NB4 (cell line): ENCODE results near the gene SYT13.
"Not testable (repeated sequence)": the region's sequence is repeated elsewhere in the genome, so short reads cannot be mapped to it uniquely, and the experiment has no call there.

Experiments
- DNase-seq: peaks from one replicate; pipeline ENCODE4 v3.0.0; 2010; ENCODE audit warnings: low read depth
- H3K4me3 ChIP-seq: one replicate; pipeline ENCODE4 v1.5.1; 2011; ENCODE audit warnings: mild to moderate bottlenecking, low read depth, low read length, moderate library complexity
- CTCF ChIP-seq: IDR thresholded peaks from one replicate; pipeline ENCODE4 v1.5.1; 2012; ENCODE audit warnings: low read depth, low read length
- MAX ChIP-seq: IDR thresholded peaks from 2 replicates; pipeline ENCODE4 v1.6.1; 2011; ENCODE audit warnings: low read depth, low read length
- MYC ChIP-seq: IDR thresholded peaks from 2 replicates; pipeline ENCODE4 v1.6.1; 2011; ENCODE audit warnings: low read depth, low read length
- POLR2A ChIP-seq: IDR thresholded peaks from 2 replicates; pipeline ENCODE4 v1.6.1; 2011; ENCODE audit warnings: mild to moderate bottlenecking; ENCODE audit not compliant: insufficient read length; ENCODE audit errors: extremely low read depth

Gene SYT13

GRCh38 chr11:45294499-45294898, 8.4 kb upstream of the SYT13 start:
- no peak for TF ChIP-seq CTCF
- no peak for TF ChIP-seq POLR2A
- TF ChIP-seq MAX, result no peak
- TF ChIP-seq MYC, result no peak
- no peak for DNase-seq
- H3K4me3 ChIP-seq, result no peak overlapping the region

GRCh38 chr11:45293566-45294192, 7.5 kb upstream of the SYT13 start:
- peak; percentile 75 for DNase-seq
- peak; percentile 53 for TF ChIP-seq CTCF
- not testable (repeated sequence) for H3K4me3 ChIP-seq

GRCh38 chr11:45290586-45290985, 4.4 kb upstream of the SYT13 start:
- DNase-seq, result no peak
- H3K4me3 ChIP-seq, result no peak overlapping the region

GRCh38 chr11:45289369-45289768, 3.2 kb upstream of the SYT13 start:
- TF ChIP-seq MAX, result no peak
- TF ChIP-seq POLR2A, result no peak
- TF ChIP-seq MYC, result no peak
- no peak for TF ChIP-seq CTCF
- H3K4me3 ChIP-seq, result no peak overlapping the region
- DNase-seq, result no peak

More at GRCh38 chr11:45290586-45290985, 4.4 kb upstream of the SYT13 start:
- no peak for TF ChIP-seq MAX

GRCh38 chr11:45288339-45288738, 2.2 kb upstream of the SYT13 start:
- TF ChIP-seq MAX, result no peak
- no peak for DNase-seq
- no peak overlapping the region for H3K4me3 ChIP-seq

GRCh38 chr11:45287316-45287903, 1.3 kb upstream of the SYT13 start:
- peak; percentile 8 for DNase-seq
- TF ChIP-seq CTCF (no peak), POLR2A (no peak), MYC (no peak), MAX (peak; percentile 36; the same call in 1 of the 2 replicates)
- H3K4me3 ChIP-seq, result no peak overlapping the region

GRCh38 chr11:45285250-45285828, 802 bp downstream of the SYT13 start:
- TF ChIP-seq MYC (no peak), MAX (no peak), POLR2A (no peak), CTCF (no peak)
- no peak overlapping the region for H3K4me3 ChIP-seq
- DNase-seq, result no peak
